Mesendoderm (in vitro differentiated cells): ENCODE measurements around the gene PLAAT3.
"Not testable (repeated sequence)": the region's sequence is repeated elsewhere in the genome, so short reads cannot be mapped to it uniquely, and the experiment has no call there.

Source experiments
- DNase-seq: peaks from one replicate; pipeline ENCODE4 v3.0.0; 2013
- H2AK5ac ChIP-seq: 2 replicates; pipeline ENCODE4 v1.6.1; 2013; ENCODE audit warnings: low read length, inconsistent platforms
- H2BK120ac ChIP-seq: 2 replicates; pipeline ENCODE4 v1.6.1; 2013; ENCODE audit warnings: low read depth, mild to moderate bottlenecking, low read length, moderate library complexity, mixed read lengths
- H2BK15ac ChIP-seq: replicated peaks from 2 replicates; pipeline ENCODE4 v1.6.1; 2013; ENCODE audit warnings: low read depth, mild to moderate bottlenecking, moderate library complexity
- H2BK5ac ChIP-seq: 2 replicates; pipeline ENCODE4 v1.6.1; 2013; ENCODE audit warnings: low read length, inconsistent platforms
- H3K18ac ChIP-seq: 2 replicates; pipeline ENCODE4 v1.6.1; 2013; ENCODE audit warnings: mild to moderate bottlenecking, low read length, mixed read lengths
- H3K23ac ChIP-seq: one replicate; pipeline ENCODE4 v1.6.1; 2013; ENCODE audit warnings: low read length
- H3K27ac ChIP-seq: 2 replicates; pipeline ENCODE4 v1.5.1; 2013; ENCODE audit warnings: low read depth, mild to moderate bottlenecking, inconsistent platforms, low read length, moderate library complexity
- H3K27me3 ChIP-seq: 2 replicates; pipeline ENCODE4 v1.6.1; 2013; ENCODE audit warnings: low read length, control low read depth, mild to moderate bottlenecking, inconsistent platforms; ENCODE audit not compliant: insufficient read depth, poor library complexity
- H3K36me3 ChIP-seq: 2 replicates; pipeline ENCODE4 v1.6.1; 2013; ENCODE audit warnings: low read length, inconsistent platforms; ENCODE audit not compliant: control insufficient read depth, insufficient read depth
- H3K4ac ChIP-seq: one replicate; pipeline ENCODE4 v1.6.1; 2013; ENCODE audit warnings: low read depth, mild to moderate bottlenecking, low read length, moderate library complexity
- H3K4me1 ChIP-seq: 2 replicates; pipeline ENCODE4 v1.6.1; 2013; ENCODE audit warnings: low read depth, low read length, inconsistent platforms; ENCODE audit not compliant: control insufficient read depth
- H3K4me2 ChIP-seq: 2 replicates; pipeline ENCODE4 v1.6.1; 2013; ENCODE audit warnings: low read length
- H3K4me3 ChIP-seq: 2 replicates; pipeline ENCODE4 v1.5.1; 2013; ENCODE audit warnings: mild to moderate bottlenecking, low read length
- H3K56ac ChIP-seq: one replicate; pipeline ENCODE4 v1.6.1; 2013; ENCODE audit warnings: low read length
- H3K79me1 ChIP-seq: 2 replicates; pipeline ENCODE4 v1.6.1; 2013; ENCODE audit warnings: low read length, inconsistent platforms
- H3K79me2 ChIP-seq: 2 replicates; pipeline ENCODE4 v1.6.1; 2013; ENCODE audit warnings: mild to moderate bottlenecking, low read length; ENCODE audit not compliant: control insufficient read depth, insufficient read depth
- H3K9ac ChIP-seq: 2 replicates; pipeline ENCODE4 v1.6.1; 2013; ENCODE audit warnings: low read length, inconsistent platforms
- H4K5ac ChIP-seq: one replicate; pipeline ENCODE4 v1.6.1; 2013; ENCODE audit warnings: low read length
- H4K8ac ChIP-seq: one replicate; pipeline ENCODE4 v1.6.1; 2013; ENCODE audit warnings: low read depth, mild to moderate bottlenecking, control low read depth, low read length, moderate library complexity
- WGBS: extraction: QIAGEN DNeasy Blood & Tissue Kit; methylation state at CpG from one replicate; pipeline ENCODE4 v1.1.7; 2013; ENCODE audit warnings: low lambda C conversion rate, missing lambda C conversion rate; ENCODE audit not compliant: insufficient coverage; ENCODE audit errors: extremely low coverage; 5-methylcytosine and 5-hydroxymethylcytosine counted together

Gene PLAAT3

DNA sequence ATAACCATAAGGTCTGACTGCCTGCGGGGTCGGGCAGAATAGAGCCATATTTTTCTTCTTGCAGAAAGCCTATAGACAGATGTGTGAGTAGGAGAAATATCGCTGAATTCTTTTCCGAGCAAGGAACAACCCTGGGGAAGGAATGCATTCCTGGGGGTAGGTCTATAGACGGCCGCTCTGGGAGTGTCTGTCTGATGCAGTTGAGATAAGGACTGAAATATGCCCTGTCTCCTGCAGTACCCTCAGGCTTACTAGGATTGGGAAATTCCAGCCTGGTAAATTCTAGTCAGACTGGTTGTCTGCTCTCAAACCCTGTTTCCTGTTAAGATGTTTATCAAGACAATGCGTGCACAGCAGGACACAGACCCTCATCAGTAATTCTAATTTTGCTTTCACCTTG is 33.0 kb downstream of the PLAAT3 start:
- not testable (repeated sequence) for H4K5ac ChIP-seq, H2AK5ac ChIP-seq, H3K18ac ChIP-seq, H2BK5ac ChIP-seq, H2BK120ac ChIP-seq, H3K4me3 ChIP-seq, H3K23ac ChIP-seq, H3K27me3 ChIP-seq, H3K4me2 ChIP-seq, H3K4me1 ChIP-seq, H4K8ac ChIP-seq, H3K36me3 ChIP-seq, H3K79me2 ChIP-seq, H2BK15ac ChIP-seq, H3K79me1 ChIP-seq, H3K9ac ChIP-seq, H3K4ac ChIP-seq, H3K56ac ChIP-seq, H3K27ac ChIP-seq
- no CpG with 5 or more reads among the region's 7 CpGs for WGBS
- peak; percentile 38 for DNase-seq

DNA sequence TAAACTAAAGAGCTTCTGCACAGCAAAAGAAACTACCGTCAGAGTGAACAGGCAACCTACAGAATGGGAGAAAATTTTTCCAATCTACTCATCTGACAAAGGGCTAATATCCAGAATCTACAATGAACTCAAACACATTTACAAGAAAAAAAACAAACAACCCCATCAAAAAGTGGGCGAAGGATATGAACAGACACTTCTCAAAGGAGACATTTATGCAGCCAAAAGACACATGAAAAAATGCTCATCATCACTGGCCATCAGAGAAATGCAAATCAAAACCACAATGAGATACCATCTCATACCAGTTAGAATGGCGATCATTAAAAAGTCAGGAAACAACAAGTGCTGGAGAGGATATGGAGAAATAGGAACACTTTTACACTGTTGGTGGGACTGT is 35.4 kb downstream of the PLAAT3 start:
- not testable (repeated sequence) for H3K27ac ChIP-seq, H4K8ac ChIP-seq, H3K4ac ChIP-seq, H3K4me3 ChIP-seq, DNase-seq, H3K79me1 ChIP-seq, H2BK120ac ChIP-seq, H3K79me2 ChIP-seq, H3K4me2 ChIP-seq, H2AK5ac ChIP-seq, H3K4me1 ChIP-seq, H3K27me3 ChIP-seq, H3K23ac ChIP-seq, H2BK5ac ChIP-seq, H3K9ac ChIP-seq, H3K56ac ChIP-seq, H4K5ac ChIP-seq, H3K18ac ChIP-seq, H3K36me3 ChIP-seq, H2BK15ac ChIP-seq
- WGBS = no CpG with 5 or more reads among the region's 3 CpGs

DNA sequence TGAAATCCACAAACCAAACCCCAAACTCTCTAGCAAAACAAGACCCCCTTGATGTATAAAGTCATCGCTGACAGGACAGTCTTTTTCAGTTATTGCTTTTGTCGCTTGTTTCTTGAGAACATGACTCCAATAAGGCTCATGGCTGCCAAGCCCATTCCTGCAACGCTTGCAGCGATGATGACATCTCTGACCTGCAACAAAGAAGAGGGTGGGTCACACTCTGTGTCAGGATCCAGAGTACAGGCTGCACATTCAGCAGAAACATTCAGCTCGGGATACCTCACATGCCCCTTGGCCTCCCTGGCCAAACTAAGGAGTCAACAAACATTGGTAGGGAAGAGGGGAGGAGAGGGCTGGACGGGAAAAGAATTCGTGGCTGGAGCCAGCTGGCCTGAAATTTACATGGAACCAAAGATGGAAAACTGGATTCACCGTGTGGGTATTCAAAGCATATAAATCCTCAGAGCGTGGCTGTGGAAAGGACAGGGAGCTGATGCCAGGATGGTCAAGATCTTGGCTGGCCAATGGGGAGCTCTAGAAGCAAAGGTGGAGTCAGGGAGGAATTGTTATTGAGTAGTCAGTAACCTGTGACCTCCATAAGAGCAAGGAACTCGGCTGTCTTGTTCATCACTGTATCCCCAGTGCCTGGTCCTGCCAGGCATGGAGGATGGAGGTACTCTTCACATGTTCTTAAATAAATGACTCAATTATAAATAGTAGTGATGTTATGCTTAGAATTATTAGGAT is 39.2 kb downstream of the PLAAT3 start:
- no CpG with 5 or more reads among the region's 10 CpGs for WGBS
- Histone ChIP-seq H2BK120ac (no peak overlapping the region), H3K4me2 (no peak overlapping the region), H3K23ac (no peak overlapping the region), H2BK15ac (no peak overlapping the region), H3K79me2 (no peaks in the 10 kb centered on the region), H4K5ac (no peak overlapping the region), H3K36me3 (no peaks in the 10 kb centered on the region), H3K79me1 (no peaks in the 10 kb centered on the region), H2BK5ac (no peak overlapping the region), H3K27me3 (no peaks in the 10 kb centered on the region), H4K8ac (no peak overlapping the region), H3K4me1 (no peaks in the 10 kb centered on the region), H3K27ac (no peak overlapping the region), H3K18ac (no peak overlapping the region), H3K56ac (no peak overlapping the region), H3K4ac (no peak overlapping the region), H2AK5ac (no peak overlapping the region), H3K4me3 (no peak overlapping the region), H3K9ac (no peak overlapping the region)
- DNase-seq = no peak

DNA sequence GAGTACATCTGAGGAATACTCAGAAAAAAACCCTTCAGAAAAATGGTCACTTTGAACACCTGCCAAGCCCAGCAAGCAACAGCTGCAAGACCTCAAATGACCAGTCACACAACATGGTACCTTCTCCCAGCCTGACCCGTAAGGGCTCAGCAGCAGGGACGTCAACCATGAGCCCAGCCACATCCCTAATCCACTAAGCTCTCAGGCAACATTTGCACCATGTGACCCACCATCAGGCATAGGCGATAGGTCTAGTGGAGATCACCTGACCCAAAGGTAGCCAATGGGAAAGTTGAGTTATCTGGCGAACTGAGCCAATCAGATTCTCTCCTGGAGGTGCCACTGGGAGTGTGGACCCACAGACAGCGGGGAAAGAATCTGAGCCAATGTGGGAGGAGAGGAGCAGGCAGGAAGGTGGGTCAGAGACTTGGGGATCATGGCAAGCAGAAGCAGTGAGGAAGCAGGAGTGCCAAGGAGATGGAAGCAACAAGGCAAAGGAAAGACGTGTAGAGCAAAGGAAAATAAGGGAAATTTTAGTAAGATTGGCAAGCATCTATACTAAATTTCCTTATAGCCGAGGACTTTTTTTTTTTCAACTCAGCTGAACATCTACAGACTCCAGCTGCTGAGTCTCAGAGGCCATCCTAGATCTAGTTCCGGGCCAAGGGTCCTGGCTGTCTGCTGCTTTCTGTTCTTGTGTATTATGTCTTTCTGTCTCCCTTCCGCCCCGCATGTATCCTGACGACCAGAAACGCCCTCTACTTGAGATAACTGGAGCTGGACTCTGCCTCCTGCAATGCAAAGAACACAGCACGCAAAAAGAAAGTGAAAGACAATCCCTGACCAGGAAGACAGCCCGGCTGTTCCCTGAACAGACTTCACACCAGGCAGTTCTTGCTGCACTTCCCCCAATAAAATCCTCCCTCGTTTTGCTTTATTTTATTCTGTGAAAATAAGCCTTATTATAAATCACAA is 40.1 kb downstream of the PLAAT3 start:
- DNase-seq = peak; percentile 16
- no CpG with 5 or more reads among the region's 15 CpGs for WGBS
- Histone ChIP-seq H3K4me3 (no peak overlapping the region), H2BK5ac (no peak overlapping the region), H2AK5ac (no peak overlapping the region), H2BK15ac (no peak overlapping the region), H3K4me2 (no peak overlapping the region), H3K79me1 (no peaks in the 10 kb centered on the region), H3K79me2 (no peaks in the 10 kb centered on the region), H3K18ac (no peak overlapping the region), H3K4ac (no peak overlapping the region), H3K23ac (no peak overlapping the region), H2BK120ac (no peak overlapping the region), H3K56ac (no peak overlapping the region), H3K27me3 (no peaks in the 10 kb centered on the region), H4K5ac (no peak overlapping the region), H3K9ac (no peak overlapping the region), H4K8ac (no peak overlapping the region), H3K36me3 (no peaks in the 10 kb centered on the region), H3K4me1 (no peaks in the 10 kb centered on the region), H3K27ac (no peak overlapping the region)

DNA sequence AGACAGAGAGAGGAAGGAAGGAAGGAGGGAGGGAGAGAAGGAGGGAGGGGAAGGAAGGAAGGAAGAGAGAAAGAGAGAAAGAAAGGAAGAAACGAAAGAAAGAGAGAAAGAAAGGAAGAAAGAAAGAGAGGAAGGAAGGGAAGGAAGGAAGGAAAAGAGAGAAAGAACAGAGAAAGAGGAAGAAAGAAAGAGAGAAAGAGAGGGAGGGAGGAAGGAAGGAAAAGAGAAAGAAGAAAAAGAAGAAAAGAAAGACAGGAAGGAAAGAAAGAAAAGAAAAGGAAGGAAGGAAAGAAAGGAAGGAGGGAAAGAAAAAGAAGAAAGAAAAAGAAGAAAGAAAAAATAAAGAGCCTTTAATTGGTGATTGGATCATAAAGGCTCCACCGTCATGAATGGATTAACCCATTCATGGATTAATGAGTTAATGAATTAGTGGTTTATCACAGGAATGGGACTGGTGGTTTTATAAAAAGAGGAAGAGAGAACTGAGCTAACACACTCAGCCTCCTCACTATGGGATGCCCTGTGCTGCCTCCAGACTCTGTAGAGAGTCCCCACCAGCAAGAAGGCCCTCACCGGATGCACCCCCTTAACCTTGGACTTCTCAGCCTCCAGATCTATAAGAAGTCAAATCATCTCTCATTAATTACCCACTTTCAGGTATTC is 42.1 kb downstream of the PLAAT3 start:
- Histone ChIP-seq H3K4me2 (no peak overlapping the region), H3K56ac (no peak overlapping the region)
- DNase-seq = no peak

More for the DNA sequence above, 42.1 kb downstream of the PLAAT3 start:
- Histone ChIP-seq H4K8ac (no peak overlapping the region), H3K27me3 (no peaks in the 10 kb centered on the region), H3K79me1 (no peaks in the 10 kb centered on the region), H3K9ac (no peak overlapping the region), H3K36me3 (no peaks in the 10 kb centered on the region), H2BK5ac (no peak overlapping the region), H3K23ac (no peak overlapping the region), H2AK5ac (no peak overlapping the region), H3K27ac (no peak overlapping the region), H4K5ac (no peak overlapping the region), H3K18ac (no peak overlapping the region), H3K79me2 (no peaks in the 10 kb centered on the region), H3K4ac (no peak overlapping the region), H3K4me3 (no peak overlapping the region), H2BK15ac (no peak overlapping the region), H2BK120ac (no peak overlapping the region), H3K4me1 (no peaks in the 10 kb centered on the region)
- no CpG with 5 or more reads among the region's 3 CpGs for WGBS
